Uterus (tissue), 2 donors: ENCODE measurements around the gene NCS1.

ENCODE experiments used
- POLR2A ChIP-seq, 2 donors: fragments of 450-650 bp; IDR thresholded peaks; one replicate each; pipeline ENCODE4 v1.6.1; 2016; ENCODE audit warnings: antibody characterized with exemption in 2 of 2, mild to moderate bottlenecking in 1 of 2, moderate library complexity in 1 of 2
- TF ChIP-seq, protein P1 (sequence below), 4 experiments: fragments of 200-600 bp in 2 of 4; fragments of 450-650 bp in 2 of 4; sonication (generic) in 2 of 4; IDR thresholded peaks; one replicate each; pipeline ENCODE4 v1.5.1; 2016 to 2019; ENCODE audit warnings: antibody characterized with exemption in 4 of 4, mild to moderate bottlenecking in 2 of 4, moderate library complexity in 1 of 4

DNA sequence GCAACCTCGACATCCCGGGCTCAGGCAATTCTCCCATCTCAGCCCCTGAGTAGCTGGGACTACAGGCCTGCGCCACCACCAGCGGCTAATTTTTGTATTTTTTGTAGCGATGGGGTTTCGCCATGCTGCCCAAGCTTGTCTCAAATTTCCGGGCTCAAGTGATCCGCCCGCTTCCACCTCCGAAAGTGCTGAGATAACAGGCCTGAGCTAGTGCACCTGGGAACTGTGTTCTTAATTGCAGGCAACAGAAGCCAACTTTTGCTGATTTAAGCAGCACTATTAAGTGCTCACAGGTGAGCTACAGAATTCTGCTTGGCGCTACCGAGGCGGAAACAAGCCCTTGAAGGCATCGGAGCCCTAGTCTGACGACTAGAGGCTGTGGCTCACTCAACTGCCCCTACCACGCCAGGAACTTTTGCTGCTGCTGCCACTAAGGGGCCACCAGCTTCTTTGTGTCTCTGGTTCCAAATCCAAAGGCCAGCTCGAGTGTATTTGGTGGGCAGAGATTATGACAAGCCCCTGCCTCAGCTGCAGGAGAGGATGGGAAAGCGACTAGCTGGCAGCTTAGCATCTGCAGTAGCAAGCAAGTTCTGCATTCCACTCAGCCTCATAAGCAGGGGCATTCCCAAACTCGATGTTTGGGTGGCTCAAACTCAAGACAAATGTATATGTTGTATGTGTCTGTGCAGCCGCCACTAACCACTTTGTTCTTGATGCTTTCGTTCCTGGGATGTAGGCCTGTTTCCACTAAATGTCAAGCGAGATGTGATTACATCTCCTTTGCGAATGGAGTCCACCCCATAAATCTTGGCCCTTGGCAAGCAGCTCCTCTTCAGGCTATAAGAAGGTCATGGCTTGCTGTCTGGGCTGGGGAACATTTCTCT lies 82.8 kb downstream of the NCS1 start:
- TF ChIP-seq, protein P1, sequence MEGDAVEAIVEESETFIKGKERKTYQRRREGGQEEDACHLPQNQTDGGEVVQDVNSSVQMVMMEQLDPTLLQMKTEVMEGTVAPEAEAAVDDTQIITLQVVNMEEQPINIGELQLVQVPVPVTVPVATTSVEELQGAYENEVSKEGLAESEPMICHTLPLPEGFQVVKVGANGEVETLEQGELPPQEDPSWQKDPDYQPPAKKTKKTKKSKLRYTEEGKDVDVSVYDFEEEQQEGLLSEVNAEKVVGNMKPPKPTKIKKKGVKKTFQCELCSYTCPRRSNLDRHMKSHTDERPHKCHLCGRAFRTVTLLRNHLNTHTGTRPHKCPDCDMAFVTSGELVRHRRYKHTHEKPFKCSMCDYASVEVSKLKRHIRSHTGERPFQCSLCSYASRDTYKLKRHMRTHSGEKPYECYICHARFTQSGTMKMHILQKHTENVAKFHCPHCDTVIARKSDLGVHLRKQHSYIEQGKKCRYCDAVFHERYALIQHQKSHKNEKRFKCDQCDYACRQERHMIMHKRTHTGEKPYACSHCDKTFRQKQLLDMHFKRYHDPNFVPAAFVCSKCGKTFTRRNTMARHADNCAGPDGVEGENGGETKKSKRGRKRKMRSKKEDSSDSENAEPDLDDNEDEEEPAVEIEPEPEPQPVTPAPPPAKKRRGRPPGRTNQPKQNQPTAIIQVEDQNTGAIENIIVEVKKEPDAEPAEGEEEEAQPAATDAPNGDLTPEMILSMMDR (IDR thresholded peaks at IDR 0.05), result no peak
- TF ChIP-seq POLR2A (IDR thresholded peaks at IDR 0.05), result no peak
